GM18873 (cell line): ENCODE data around the gene C5orf34.
"Not testable (repeated sequence)": the region's sequence is repeated elsewhere in the genome, so short reads cannot be mapped to it uniquely, and the experiment has no call there.

Source experiments
- ATAC-seq: cut with Tn5 transposase; IDR thresholded peaks from one replicate; pipeline ENCODE4 v1.9.1; 2021; ENCODE audit warnings: mild to moderate bottlenecking, moderate library complexity, moderate number of reproducible peaks; ENCODE audit not compliant: unreplicated experiment, low FRiP score

Gene C5orf34

GRCh38 chr5:43515678-43516048 lies 715 bp upstream of the C5orf34 start:
- no peak for ATAC-seq

- ATAC-seq: peak; percentile 23
Observed at GRCh38 chr5:43514471-43514815, 505 bp downstream of the C5orf34 start.

- no peak for ATAC-seq
Observed at GRCh38 chr5:43514025-43514424, 923 bp downstream of the C5orf34 start.

GRCh38 chr5:43511062-43511461 lies 3.9 kb downstream of the C5orf34 start:
- ATAC-seq: not testable (repeated sequence)

DNA sequence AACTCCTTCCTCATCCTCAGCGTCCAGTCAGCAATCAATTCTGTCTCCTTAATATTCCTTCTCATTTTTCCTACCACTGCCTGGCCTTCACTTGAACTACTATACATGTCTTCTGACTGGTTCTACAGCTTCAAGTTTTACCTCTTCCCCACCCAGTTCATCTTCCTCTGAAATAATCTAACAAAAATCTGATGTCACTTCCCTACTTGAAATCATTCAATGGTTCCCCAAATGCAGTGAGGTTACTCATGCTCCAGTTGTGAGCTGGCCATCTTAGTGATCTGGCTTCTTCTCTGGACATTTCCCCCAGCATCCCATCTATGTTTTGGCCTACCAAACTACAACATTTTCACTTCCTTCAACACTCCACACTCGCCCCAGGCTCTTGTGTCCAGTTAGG lies 16.4 kb downstream of the C5orf34 start:
- no peak for ATAC-seq

DNA sequence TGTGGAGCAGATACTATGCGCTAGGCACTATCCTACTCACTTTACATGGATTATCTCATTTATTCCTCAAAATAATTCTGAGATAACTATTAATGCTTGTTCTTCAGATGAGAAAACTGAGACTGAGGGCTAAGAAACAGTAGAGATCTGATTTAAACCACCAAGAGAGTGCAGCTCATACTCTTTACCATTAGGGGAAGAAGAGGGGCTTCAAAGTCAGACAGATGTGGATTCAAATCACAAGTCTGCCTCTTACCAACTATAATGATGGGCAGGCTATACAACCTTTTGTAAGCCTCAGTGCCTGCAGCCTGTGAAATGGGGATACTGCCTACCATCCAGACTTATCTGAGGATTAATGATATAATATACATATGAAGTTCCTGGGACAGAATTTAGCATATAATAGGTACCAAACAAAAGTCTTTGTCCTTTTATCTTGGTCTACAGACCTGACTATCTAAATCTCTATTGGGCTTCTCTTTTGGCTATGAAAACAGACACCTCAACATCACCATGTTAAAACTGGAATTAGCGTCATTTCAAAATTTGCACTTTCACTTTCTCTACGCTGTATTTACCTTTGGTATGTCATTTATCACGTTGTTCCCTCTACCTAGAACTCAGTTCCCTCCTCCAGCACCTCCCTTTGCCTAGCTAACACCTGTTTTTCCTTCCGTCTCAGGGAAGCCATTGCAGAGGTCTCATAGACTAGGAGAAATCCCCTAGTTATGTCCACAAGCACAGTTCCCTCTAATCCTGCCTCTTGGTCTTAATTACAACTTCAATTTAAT lies 17.4 kb downstream of the C5orf34 start:
- ATAC-seq: no peak

DNA sequence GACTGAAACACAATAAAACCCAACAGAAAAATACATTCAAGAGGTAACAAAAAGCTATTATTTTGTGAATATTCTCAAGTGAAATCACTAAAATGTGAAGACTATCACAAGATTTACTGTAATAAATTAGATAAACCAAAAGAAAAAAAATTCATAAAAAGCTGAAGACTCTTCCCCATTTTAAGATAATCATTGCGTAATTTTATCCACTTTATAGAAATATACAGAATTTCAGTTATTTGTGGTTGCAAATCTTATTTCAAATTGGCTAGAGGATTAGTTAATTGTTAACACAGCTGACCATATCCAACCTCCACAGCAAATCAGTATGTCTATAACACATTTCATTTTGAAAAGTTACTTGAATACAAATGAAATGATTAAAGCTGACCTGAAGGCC lies 23.6 kb downstream of the C5orf34 start:
- no peak for ATAC-seq

DNA sequence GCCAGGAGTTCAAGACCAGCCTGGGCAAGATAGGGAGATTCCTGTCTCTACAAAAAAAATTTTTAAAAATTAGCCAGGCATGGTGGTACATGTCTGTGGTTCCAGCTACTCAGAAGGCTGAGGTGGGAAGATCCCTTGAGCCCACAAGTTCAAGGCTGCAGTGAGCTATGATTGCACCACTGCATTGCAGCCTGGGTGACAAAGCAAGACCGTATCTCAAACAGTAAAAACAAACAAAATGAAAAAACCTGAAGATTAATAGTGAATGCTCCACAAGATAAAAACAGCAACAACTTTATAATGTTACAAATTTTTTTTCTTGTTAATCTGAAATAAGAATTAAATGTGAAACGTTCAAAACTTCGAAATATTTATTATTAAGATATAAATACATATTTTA lies 28.6 kb downstream of the C5orf34 start:
- ATAC-seq: no peak

DNA sequence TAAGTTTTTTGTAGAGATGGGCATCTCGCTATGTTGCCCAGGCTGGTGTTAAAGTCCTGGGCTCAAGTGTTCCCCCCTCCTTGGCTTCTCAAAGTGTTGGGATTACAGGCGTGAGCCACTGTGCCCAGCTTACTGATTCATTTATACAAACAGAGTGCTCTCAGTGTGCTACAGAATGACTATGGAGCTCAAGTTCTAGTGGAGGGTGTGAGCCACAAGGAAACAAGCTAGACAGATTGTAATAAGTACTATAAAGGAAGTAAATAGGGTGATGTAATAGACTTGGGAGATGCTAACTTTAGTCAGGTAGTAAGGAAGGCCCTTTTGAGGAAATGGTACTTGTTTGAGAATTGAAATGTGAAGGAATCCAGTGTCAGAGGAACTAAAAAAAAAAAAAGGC lies 29.5 kb downstream of the C5orf34 start:
- no peak for ATAC-seq

GRCh38 chr5:43484106-43484849 lies 30.7 kb downstream of the C5orf34 start:
- peak; percentile 74 for ATAC-seq

- ATAC-seq: peak; percentile 64
Observed at GRCh38 chr5:43483298-43484105, 31.4 kb downstream of the C5orf34 start, which contains the start of gene TMEM267. Gene TMEM267 (minus strand): TSS chr5:43483865. CDS start chr5:43453969, 29,896 bp downstream.

DNA sequence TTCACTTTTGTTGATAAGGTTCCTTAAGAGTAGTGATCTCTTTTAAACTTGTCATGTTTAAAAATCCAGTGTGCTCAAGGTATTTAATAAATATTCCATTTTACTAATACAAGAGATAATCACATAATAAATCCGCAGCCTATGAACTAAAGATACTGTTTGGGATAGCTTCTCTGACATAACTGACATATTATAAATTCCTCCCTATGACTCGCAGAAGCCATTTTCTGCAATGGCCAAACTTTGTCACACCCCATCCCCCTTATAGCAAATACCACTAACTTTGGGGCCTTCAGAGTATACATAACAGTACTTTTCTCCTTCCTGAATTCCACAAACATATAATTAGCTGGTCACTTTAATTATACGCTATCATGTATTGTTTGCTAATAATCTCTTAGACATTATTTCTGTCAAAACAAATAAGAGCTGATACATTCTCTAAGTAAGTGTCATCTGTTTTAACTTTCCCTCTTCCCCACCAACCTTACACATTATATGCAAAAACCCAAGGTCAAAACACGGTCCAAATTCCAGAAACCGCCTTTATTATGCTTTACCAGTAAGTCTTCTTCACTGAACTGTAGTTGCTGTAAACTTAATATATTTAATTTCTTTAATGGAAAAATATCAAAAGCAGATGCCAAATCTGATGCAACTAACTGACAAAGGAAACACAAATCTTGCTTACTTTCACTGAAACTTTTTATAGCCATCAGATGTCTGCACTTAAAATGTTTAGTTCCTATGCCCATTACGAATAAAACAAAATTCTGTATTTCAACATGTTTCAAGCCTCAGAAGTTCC lies 32.3 kb downstream of the C5orf34 start:
- ATAC-seq: no peak

DNA sequence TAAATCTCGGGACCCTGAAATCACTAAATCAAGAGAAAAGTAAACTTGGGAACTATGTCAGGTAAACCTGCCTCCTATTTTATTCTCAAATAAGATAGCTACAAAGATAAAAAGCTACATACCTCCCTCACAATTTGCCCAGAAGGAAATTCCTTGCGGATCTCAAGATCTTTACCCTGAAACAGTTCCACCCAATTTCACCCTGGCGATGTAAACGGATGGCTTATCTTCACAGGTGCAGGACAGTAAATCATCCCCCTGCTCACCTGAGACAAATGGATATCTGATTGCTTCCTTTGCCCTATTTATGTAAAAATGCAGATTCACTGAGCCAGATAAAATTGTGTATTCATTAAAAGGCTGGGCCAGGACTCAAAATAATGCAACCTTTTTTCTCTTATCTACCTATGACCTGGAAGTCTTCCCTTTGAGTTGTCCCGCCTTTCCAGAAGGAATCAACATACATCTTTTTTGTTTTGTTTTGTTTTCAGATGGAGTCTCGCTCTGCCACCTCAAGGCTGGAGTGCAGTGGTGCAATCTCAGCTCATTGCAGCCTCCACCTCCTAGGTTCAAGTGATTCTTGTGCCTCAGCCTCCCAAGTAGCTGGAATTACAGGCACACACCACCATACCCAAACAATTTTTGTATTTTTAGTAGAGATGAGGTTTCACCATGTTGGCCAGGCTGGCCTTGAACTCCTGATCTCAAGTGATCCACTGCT lies 45.1 kb downstream of the C5orf34 start:
- ATAC-seq: no peak

- ATAC-seq: no peak
Observed at GRCh38 chr5:43467100-43467499, 47.8 kb downstream of the C5orf34 start.

DNA sequence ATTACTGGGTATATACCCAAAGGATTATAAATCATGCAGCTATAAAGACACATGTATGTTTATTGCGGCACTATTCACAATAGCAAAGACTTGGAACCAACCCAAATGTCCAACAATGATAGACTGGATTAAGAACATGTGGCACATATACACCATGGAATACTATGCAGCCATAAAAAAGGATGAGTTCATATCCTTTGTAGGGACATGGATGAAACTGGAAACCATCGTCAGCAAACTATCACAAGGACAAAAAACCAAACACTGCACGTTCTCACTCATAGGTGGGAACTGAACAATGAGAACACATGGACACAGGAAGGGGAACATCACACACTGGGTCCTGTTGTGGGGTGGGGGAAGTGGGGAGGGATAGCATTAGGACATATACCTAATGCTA lies 49.5 kb downstream of the C5orf34 start:
- not testable (repeated sequence) for ATAC-seq

- no peak for ATAC-seq
Observed at GRCh38 chr5:43461066-43461465, 53.9 kb downstream of the C5orf34 start.

DNA sequence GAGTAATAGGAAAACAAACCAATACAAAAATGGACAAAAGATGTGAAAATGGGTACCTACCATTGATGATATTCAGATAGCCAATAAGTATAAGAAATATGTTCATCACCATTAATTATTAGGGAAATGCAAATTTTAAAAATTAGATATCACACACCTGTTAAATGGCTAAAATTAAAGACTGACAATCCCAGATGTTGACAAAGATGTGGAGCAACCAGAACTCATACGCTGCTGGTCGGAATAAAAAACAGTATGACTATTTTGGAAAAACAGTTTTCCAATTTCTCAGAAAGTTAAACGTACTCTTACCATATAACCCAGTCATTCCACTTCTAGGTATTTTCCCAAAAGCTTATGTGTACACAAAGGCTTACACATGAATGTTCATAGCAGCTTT lies 58.4 kb downstream of the C5orf34 start:
- ATAC-seq: no peak

- ATAC-seq: not testable (repeated sequence)
Observed at GRCh38 chr5:43441575-43441974, 73.4 kb downstream of the C5orf34 start.

DNA sequence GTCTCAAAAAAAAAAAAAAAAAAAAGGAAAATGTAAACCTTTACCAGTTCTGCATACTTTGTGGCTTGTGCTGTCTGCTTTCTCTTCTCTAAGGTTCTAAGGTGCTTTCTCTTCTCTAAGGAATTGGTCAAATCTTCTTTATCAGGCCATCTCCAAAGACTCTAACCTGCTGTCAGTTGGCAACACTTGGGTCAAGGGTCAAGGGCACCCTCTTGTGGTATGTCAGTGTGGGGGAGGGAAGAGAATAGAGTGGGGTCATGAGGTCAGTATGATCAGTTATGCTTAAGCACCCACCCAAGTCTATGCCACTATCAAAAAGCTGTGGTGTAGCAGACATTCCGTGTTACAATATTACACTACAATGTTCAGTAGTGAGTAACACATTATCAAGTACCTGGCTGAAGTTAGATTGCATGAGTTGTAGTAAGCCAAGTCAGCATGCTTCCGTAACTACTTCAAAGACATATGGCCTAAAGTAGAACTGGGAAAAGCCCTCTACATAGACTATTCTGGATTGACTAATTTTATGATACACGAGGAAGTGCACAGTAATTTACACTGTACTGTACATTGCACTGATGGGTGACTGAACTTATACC lies 77.8 kb downstream of the C5orf34 start:
- ATAC-seq: no peak
